ENCODE data around the gene SLC38A1.

Gene SLC38A1

DNA sequence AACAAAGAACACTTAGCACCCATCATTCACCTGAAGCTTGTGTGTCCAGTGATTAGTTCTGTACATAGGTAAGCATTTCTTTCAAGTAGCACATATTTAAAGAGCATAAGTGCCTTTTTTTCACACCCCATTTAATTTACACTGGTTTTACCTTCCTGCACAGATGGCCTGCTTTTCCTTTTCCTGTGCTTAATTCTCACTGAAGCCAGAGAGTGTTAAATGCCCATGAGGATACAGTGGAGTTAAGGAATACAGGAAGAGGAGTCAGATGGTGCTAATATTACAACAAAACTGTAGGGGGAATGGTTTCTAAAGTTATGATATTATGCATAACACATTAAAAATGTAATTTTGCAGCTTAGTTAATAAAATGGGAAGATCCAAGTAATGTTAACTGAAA, 31.0 kb upstream of the SLC38A1 start (continued):
- TF ChIP-seq, protein P1, sequence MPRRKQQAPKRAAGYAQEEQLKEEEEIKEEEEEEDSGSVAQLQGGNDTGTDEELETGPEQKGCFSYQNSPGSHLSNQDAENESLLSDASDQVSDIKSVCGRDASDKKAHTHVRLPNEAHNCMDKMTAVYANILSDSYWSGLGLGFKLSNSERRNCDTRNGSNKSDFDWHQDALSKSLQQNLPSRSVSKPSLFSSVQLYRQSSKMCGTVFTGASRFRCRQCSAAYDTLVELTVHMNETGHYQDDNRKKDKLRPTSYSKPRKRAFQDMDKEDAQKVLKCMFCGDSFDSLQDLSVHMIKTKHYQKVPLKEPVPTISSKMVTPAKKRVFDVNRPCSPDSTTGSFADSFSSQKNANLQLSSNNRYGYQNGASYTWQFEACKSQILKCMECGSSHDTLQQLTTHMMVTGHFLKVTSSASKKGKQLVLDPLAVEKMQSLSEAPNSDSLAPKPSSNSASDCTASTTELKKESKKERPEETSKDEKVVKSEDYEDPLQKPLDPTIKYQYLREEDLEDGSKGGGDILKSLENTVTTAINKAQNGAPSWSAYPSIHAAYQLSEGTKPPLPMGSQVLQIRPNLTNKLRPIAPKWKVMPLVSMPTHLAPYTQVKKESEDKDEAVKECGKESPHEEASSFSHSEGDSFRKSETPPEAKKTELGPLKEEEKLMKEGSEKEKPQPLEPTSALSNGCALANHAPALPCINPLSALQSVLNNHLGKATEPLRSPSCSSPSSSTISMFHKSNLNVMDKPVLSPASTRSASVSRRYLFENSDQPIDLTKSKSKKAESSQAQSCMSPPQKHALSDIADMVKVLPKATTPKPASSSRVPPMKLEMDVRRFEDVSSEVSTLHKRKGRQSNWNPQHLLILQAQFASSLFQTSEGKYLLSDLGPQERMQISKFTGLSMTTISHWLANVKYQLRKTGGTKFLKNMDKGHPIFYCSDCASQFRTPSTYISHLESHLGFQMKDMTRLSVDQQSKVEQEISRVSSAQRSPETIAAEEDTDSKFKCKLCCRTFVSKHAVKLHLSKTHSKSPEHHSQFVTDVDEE (CRISPR knock-in tag; IDR thresholded peaks at IDR 0.05) = no peak
- no peak for TF ChIP-seq ZNF8 (CRISPR knock-in tag; IDR thresholded peaks at IDR 0.05)
- no peak for TF ChIP-seq SNAI2 (CRISPR knock-in tag; IDR thresholded peaks at IDR 0.05)
- no peak for TF ChIP-seq BACH2 (CRISPR knock-in tag; IDR thresholded peaks at IDR 0.05; ENCODE audit: borderline replicate concordance)
- TF ChIP-seq RARB (CRISPR knock-in tag; IDR thresholded peaks at IDR 0.05) = no peak
- no peak for TF ChIP-seq ESRRG (CRISPR knock-in tag; IDR thresholded peaks at IDR 0.05)
- TF ChIP-seq ARNTL (CRISPR knock-in tag; IDR thresholded peaks at IDR 0.05; ENCODE audit: borderline replicate concordance, low read depth) = no peak
- TF ChIP-seq TCF4 (CRISPR knock-in tag; IDR thresholded peaks at IDR 0.05; ENCODE audit: borderline replicate concordance) = no peak
- TF ChIP-seq ZNF565 (CRISPR knock-in tag; conservative IDR thresholded peaks at IDR 0.05; ENCODE audit: low read depth) = no peak
- TF ChIP-seq, protein P2, sequence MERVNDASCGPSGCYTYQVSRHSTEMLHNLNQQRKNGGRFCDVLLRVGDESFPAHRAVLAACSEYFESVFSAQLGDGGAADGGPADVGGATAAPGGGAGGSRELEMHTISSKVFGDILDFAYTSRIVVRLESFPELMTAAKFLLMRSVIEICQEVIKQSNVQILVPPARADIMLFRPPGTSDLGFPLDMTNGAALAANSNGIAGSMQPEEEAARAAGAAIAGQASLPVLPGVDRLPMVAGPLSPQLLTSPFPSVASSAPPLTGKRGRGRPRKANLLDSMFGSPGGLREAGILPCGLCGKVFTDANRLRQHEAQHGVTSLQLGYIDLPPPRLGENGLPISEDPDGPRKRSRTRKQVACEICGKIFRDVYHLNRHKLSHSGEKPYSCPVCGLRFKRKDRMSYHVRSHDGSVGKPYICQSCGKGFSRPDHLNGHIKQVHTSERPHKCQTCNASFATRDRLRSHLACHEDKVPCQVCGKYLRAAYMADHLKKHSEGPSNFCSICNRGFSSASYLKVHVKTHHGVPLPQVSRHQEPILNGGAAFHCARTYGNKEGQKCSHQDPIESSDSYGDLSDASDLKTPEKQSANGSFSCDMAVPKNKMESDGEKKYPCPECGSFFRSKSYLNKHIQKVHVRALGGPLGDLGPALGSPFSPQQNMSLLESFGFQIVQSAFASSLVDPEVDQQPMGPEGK (CRISPR knock-in tag; IDR thresholded peaks at IDR 0.05; ENCODE audit: borderline replicate concordance) = no peak
- no peak for TF ChIP-seq CSDC2 (CRISPR knock-in tag; IDR thresholded peaks at IDR 0.05)

DNA sequence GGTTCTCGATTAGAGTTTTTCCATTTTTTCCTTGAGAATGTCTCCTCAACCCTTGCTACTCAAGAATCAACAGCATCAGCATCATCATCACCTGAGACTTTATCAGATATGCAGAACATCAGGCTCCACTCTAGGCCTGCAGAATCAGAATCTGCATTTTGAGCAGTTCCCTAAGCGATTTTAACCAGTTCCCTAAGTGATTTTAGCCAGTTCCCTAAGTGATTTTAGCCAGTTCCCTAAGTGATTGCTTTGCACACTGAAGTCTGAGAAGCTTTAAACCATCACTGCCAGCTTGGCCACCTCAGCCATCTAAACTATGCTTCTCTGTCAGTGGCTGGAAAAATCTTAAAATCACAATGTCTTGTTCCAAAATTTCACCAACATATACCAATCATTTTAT, 29.4 kb upstream of the SLC38A1 start:
- ATAC-seq = no peak
- TF ChIP-seq, protein P2 (CRISPR knock-in tag; IDR thresholded peaks at IDR 0.05; ENCODE audit: borderline replicate concordance) = no peak
- TF ChIP-seq ZNF70 (CRISPR knock-in tag; IDR thresholded peaks at IDR 0.05) (no peak), ZC3H10 (CRISPR knock-in tag; IDR thresholded peaks at IDR 0.05) (no peak), ISL1 (CRISPR knock-in tag; IDR thresholded peaks at IDR 0.05) (no peak), ZFP3 (CRISPR knock-in tag; IDR thresholded peaks at IDR 0.05) (no peak), TOX (CRISPR knock-in tag; IDR thresholded peaks at IDR 0.05; ENCODE audit: borderline replicate concordance) (no peak), TCF4 (CRISPR knock-in tag; IDR thresholded peaks at IDR 0.05; ENCODE audit: borderline replicate concordance) (no peak)

DNA sequence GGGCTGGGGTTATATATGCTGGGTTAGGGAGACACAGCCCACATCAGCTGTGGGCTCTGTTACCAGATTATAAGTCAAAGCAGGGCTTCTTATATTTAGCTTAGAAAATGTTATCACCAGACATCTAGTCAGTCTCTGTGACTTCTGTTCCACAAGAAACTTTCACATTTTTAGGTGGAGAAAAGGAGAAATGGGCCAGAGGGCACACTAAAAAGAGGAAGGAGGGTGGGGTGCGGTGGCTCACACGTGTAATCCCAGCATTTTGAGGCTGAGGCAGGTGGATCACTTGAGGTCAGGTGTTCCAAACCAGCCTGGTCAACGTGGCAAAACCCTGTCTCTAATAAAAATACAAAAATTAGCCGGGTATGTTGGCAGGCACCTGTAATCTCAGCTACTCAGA, 28.0 kb upstream of the SLC38A1 start:
- ATAC-seq = no peak
- TF ChIP-seq ZFP3 (CRISPR knock-in tag; IDR thresholded peaks at IDR 0.05) = no peak
- TF ChIP-seq TCF4 (CRISPR knock-in tag; IDR thresholded peaks at IDR 0.05; ENCODE audit: borderline replicate concordance) = no peak
- no peak for TF ChIP-seq TOX (CRISPR knock-in tag; IDR thresholded peaks at IDR 0.05; ENCODE audit: borderline replicate concordance)
- TF ChIP-seq, protein P3, sequence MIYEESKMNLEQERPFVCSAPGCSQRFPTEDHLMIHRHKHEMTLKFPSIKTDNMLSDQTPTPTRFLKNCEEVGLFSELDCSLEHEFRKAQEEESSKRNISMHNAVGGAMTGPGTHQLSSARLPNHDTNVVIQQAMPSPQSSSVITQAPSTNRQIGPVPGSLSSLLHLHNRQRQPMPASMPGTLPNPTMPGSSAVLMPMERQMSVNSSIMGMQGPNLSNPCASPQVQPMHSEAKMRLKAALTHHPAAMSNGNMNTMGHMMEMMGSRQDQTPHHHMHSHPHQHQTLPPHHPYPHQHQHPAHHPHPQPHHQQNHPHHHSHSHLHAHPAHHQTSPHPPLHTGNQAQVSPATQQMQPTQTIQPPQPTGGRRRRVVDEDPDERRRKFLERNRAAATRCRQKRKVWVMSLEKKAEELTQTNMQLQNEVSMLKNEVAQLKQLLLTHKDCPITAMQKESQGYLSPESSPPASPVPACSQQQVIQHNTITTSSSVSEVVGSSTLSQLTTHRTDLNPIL (CRISPR knock-in tag; IDR thresholded peaks at IDR 0.05; ENCODE audit: low read depth) = no peak
- TF ChIP-seq, protein P4, sequence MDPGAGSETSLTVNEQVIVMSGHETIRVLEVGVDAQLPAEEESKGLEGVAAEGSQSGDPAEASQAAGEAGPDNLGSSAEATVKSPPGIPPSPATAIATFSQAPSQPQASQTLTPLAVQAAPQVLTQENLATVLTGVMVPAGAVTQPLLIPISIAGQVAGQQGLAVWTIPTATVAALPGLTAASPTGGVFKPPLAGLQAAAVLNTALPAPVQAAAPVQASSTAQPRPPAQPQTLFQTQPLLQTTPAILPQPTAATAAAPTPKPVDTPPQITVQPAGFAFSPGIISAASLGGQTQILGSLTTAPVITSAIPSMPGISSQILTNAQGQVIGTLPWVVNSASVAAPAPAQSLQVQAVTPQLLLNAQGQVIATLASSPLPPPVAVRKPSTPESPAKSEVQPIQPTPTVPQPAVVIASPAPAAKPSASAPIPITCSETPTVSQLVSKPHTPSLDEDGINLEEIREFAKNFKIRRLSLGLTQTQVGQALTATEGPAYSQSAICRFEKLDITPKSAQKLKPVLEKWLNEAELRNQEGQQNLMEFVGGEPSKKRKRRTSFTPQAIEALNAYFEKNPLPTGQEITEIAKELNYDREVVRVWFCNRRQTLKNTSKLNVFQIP (CRISPR knock-in tag; IDR thresholded peaks at IDR 0.05; ENCODE audit: borderline replicate concordance, low read depth) = no peak

DNA sequence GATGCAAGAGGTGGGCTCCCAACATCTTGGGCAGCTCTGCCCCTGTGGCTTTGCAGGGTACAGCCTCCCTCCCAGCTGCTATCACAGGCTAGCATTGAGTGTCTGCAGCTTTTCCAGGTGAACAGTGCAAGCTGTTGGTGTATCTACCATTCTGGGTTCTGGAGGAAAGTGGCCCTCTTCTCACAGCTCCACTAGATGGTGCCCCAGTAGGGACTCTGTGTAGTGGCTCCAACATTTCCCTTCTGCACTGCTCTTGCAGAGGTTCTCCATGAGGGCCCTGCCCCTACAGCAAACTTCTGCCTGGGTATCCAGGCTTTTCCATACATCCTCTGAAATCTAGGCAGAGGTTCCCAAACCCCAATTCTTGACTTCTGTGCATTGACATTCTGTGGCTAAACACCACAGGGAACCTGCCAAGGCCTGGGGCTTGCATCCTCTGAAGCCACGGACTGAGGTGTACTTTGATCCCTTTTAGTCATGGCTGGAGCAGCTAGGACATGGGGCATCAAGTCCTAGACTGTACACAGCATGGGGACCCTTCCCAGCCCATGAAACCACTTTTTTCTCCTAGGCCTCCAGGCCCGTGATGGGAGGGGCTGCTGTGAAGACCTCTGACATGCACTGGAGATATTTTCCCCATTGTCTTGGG, 24.0 kb upstream of the SLC38A1 start:
- ATAC-seq = no peak
- TF ChIP-seq TCF4 (CRISPR knock-in tag; IDR thresholded peaks at IDR 0.05; ENCODE audit: borderline replicate concordance) (no peak), SNAI2 (CRISPR knock-in tag; IDR thresholded peaks at IDR 0.05) (no peak), ARNTL (CRISPR knock-in tag; IDR thresholded peaks at IDR 0.05; ENCODE audit: borderline replicate concordance, low read depth) (no peak), GLIS3 (CRISPR knock-in tag; IDR thresholded peaks at IDR 0.05) (no peak), ZFP3 (CRISPR knock-in tag; IDR thresholded peaks at IDR 0.05) (no peak), BACH2 (CRISPR knock-in tag; IDR thresholded peaks at IDR 0.05; ENCODE audit: borderline replicate concordance) (no peak), ESRRG (CRISPR knock-in tag; IDR thresholded peaks at IDR 0.05) (no peak)
- TF ChIP-seq, protein P5, sequence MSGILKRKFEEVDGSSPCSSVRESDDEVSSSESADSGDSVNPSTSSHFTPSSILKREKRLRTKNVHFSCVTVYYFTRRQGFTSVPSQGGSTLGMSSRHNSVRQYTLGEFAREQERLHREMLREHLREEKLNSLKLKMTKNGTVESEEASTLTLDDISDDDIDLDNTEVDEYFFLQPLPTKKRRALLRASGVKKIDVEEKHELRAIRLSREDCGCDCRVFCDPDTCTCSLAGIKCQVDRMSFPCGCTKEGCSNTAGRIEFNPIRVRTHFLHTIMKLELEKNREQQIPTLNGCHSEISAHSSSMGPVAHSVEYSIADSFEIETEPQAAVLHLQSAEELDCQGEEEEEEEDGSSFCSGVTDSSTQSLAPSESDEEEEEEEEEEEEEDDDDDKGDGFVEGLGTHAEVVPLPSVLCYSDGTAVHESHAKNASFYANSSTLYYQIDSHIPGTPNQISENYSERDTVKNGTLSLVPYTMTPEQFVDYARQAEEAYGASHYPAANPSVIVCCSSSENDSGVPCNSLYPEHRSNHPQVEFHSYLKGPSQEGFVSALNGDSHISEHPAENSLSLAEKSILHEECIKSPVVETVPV (CRISPR knock-in tag; IDR thresholded peaks at IDR 0.05) = no peak
- TF ChIP-seq, protein P1 (CRISPR knock-in tag; IDR thresholded peaks at IDR 0.05) = no peak
